Measurements from ENCODE around the gene GFRA4.

Gene GFRA4

DNA sequence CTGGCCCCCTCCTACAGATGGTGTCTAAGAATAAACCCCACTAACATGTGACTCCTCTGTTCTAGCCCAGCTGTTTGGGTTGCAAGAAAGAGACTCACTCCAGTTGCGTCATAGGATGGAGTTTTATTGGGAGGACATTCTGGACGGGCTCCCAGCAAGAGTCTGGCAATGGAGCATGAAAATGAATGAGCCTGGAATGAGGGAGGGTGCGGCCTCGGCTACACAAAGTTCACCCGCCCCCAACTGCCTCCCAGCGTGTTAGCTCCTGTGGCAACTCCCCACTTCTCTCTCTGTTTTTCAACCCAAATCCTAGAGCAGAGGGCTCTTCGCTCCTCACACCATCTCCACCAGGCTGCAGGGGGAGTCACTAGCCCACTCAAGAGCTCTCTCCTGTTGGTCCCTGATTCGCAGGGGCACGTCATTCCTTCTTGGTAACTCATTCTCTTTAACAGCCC is 23.7 kb upstream of the GFRA4 start:
- no peak overlapping the region for H3K4me3 ChIP-seq (ENCODE audit: control insufficient read depth in 1 of 7, extremely low read depth in 1 of 7, insufficient read depth in 4 of 7, low read depth in 2 of 7, low read length in 6 of 7)
- 80% methylated on average over 9 of the region's 9 CpGs for whole genome bisulfite sequencing (ENCODE audit: insufficient coverage)
- no peak overlapping the region for H3K27ac ChIP-seq (ENCODE audit: insufficient read depth in 1 of 2, low read depth in 1 of 2, low read length in 2 of 2, poor library complexity in 1 of 2, severe bottlenecking in 2 of 2)
- H3K4me1 ChIP-seq (ENCODE audit: control extremely low read depth in 1 of 4, control insufficient read depth in 4 of 4, insufficient read depth in 4 of 4, low read length in 3 of 4): peaks cover 0 to 6% (median 2%) of the 10 kb centered on the region in 4 experiments
- no peaks in the 10 kb centered on the region for H3K36me3 ChIP-seq (ENCODE audit: control insufficient read depth in 4 of 4, insufficient read depth in 4 of 4, low read length in 3 of 4)
- peaks cover 0 to 47% (median 24%) of the 10 kb centered on the region in 5 experiments for H3K27me3 ChIP-seq (replicated peaks in 2 of 5; ENCODE audit: control insufficient read depth in 4 of 5, insufficient read depth in 5 of 5, low read length in 4 of 5)
- POLR2A ChIA-PET: interaction anchor here (0.6 kb wide), 1 partner anchor 21 kb away, joined by 3 read pairs; no protein-coding TSS in a partner anchor
- no peaks in the 10 kb centered on the region for H3K9me3 ChIP-seq (ENCODE audit: control extremely low read depth in 1 of 5, control insufficient read depth in 4 of 5, insufficient read depth in 2 of 5, low read depth in 1 of 5, low read length in 4 of 5)
- CTCF ChIA-PET: interaction anchor here (1.4 to 3.2 kb wide), 4 partner anchors 8 to 24 kb away, joined by 4 to 12 read pairs (median 8); no protein-coding TSS in a partner anchor
- no peak for DNase-seq

DNA sequence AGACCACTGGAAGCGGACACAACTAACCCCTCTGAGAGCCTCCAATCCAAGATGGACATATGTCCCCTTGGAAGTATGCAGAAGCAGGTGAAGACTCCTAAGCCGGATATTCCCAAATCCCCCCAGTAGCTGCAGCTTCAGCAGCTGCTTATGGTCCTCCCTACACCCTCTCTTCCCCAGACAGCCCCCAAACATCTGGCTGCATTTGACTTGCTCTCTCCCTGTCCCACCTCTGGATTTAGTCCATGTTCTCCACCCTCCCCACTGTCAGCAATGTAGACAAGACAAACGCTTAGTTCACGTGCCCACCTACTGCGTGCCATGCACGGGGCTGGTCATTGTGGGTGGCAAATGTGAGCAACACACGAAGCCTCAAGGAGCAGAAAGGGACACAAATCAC is 23.2 kb upstream of the GFRA4 start:
- H3K27ac ChIP-seq (ENCODE audit: insufficient read depth in 1 of 2, low read depth in 1 of 2, low read length in 2 of 2, poor library complexity in 1 of 2, severe bottlenecking in 2 of 2): no peak overlapping the region
- H3K4me1 ChIP-seq (ENCODE audit: control extremely low read depth in 1 of 4, control insufficient read depth in 4 of 4, insufficient read depth in 4 of 4, low read length in 3 of 4): peaks cover 0 to 9% (median 4%) of the 10 kb centered on the region in 4 experiments
- H3K9me3 ChIP-seq (ENCODE audit: control extremely low read depth in 1 of 5, control insufficient read depth in 4 of 5, insufficient read depth in 2 of 5, low read depth in 1 of 5, low read length in 4 of 5): no peaks in the 10 kb centered on the region
- POLR2A ChIA-PET: interaction anchor here (0.6 kb wide), 1 partner anchor 21 kb away, joined by 3 read pairs; no protein-coding TSS in a partner anchor
- WGBS (ENCODE audit: insufficient coverage): 91% methylated on average over 4 of the region's 7 CpGs
- no peak overlapping the region for H3K4me3 ChIP-seq (ENCODE audit: control insufficient read depth in 1 of 7, extremely low read depth in 1 of 7, insufficient read depth in 4 of 7, low read depth in 2 of 7, low read length in 6 of 7)
- CTCF ChIA-PET: interaction anchor here (1.0 to 3.2 kb wide), 5 partner anchors 9 to 24 kb away, joined by 3 to 12 read pairs (median 6); no protein-coding TSS in a partner anchor
- no peak for DNase-seq
- no peaks in the 10 kb centered on the region for H3K36me3 ChIP-seq (ENCODE audit: control insufficient read depth in 4 of 4, insufficient read depth in 4 of 4, low read length in 3 of 4)
- H3K27me3 ChIP-seq (replicated peaks in 2 of 5; ENCODE audit: control insufficient read depth in 4 of 5, insufficient read depth in 5 of 5, low read length in 4 of 5): peaks cover 0 to 52% (median 24%) of the 10 kb centered on the region in 5 experiments

GRCh38 chr20:3685341-3685740 is 22.1 kb upstream of the GFRA4 start:
- ChIA-PET POLR2A (interaction anchor here (0.6 kb wide), 1 partner anchor 105 kb away, joined by 7 read pairs; no protein-coding TSS in a partner anchor), CTCF (interaction anchor here (1.0 to 2.5 kb wide), 4 partner anchors 9 to 25 kb away, joined by 3 to 12 read pairs (median 5); no protein-coding TSS in a partner anchor)
- peaks cover 0 to 9% (median 4%) of the 10 kb centered on the region in 4 experiments for H3K4me1 ChIP-seq (ENCODE audit: control extremely low read depth in 1 of 4, control insufficient read depth in 4 of 4, insufficient read depth in 4 of 4, low read length in 3 of 4)
- 79% methylated on average over 6 of the region's 7 CpGs for WGBS (ENCODE audit: insufficient coverage)
- no peak for DNase-seq
- H3K27me3 ChIP-seq (replicated peaks in 2 of 5; ENCODE audit: control insufficient read depth in 4 of 5, insufficient read depth in 5 of 5, low read length in 4 of 5): peaks cover 0 to 62% (median 24%) of the 10 kb centered on the region in 5 experiments
- no peak overlapping the region for H3K27ac ChIP-seq (ENCODE audit: insufficient read depth in 1 of 2, low read depth in 1 of 2, low read length in 2 of 2, poor library complexity in 1 of 2, severe bottlenecking in 2 of 2)
- H3K9me3 ChIP-seq (ENCODE audit: control extremely low read depth in 1 of 5, control insufficient read depth in 4 of 5, insufficient read depth in 2 of 5, low read depth in 1 of 5, low read length in 4 of 5): no peaks in the 10 kb centered on the region
- no peaks in the 10 kb centered on the region for H3K36me3 ChIP-seq (ENCODE audit: control insufficient read depth in 4 of 4, insufficient read depth in 4 of 4, low read length in 3 of 4)
- no peak overlapping the region for H3K4me3 ChIP-seq (ENCODE audit: control insufficient read depth in 1 of 7, extremely low read depth in 1 of 7, insufficient read depth in 4 of 7, low read depth in 2 of 7, low read length in 6 of 7)

DNA sequence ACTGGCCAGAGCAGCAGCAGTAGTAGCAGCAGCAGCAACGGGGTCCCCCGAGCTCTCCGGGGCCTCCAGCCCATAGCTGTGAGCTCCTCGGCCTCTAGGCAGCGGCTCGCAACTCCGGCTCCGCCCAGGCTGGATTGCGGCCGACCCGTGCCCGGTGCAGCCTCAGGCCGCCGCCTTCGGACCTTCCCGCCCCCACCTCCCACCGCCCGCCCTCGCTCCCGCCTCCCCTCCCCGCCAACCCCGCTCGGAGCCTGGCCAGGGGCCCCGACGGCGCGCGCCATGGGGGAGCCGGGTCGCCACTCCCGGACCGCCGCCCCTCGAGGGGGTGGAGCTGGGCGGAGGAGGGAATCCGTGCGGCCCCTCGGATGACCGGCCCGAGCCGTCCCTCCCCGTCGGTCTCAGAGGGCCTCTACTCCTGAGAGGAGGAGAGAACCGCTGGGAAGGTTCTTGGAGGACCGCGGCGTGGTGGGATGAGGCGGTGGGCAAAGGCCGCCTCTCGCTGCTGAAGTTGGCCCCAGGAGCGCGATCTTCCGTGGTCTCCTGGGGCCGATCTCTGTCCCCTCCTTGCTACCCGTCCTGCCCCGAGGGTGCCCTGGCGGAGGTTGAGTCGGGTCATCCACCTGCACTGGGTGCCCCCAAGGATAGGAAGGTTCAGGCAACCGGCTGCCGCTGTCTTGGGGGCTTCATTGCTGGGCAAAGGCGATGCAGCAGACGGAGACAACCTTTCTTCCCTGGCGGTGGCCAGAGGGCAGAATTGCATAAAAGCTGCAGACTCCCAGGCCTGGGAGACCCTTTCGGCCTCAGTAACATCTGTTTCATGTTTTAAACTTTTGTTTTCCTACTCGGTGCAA is 19.0 kb upstream of the GFRA4 start, which contains the start of gene ADAM33:
TSS of gene ADAM33 (minus strand) at position 80 of the 851 bp plus-strand sequence. CDS start at position 74, 6 bp downstream.
- POLR2A ChIA-PET: interaction anchor here (0.8 kb wide), 1 partner anchor 31 kb away, joined by 3 read pairs; no protein-coding TSS in a partner anchor
- 11% methylated on average over 32 of the region's 65 CpGs for WGBS (ENCODE audit: insufficient coverage)
- CTCF ChIA-PET: interaction anchor here (1.2 to 14.4 kb wide), 2 partner anchors 15 to 28 kb away, joined by 4 to 121 read pairs; partner anchors contain the start of gene SIGLEC1

GRCh38 chr20:3681352-3681930 is 18.2 kb upstream of the GFRA4 start:
- Histone ChIP-seq H3K27me3 (replicated peaks in 2 of 5; ENCODE audit: control insufficient read depth in 4 of 5, insufficient read depth in 5 of 5, low read length in 4 of 5) (peaks cover 0 to 70% (median 34%) of the 10 kb centered on the region in 5 experiments), H3K9me3 (ENCODE audit: control extremely low read depth in 1 of 5, control insufficient read depth in 4 of 5, insufficient read depth in 2 of 5, low read depth in 1 of 5, low read length in 4 of 5) (no peaks in the 10 kb centered on the region), H3K4me3 (ENCODE audit: control insufficient read depth in 1 of 7, extremely low read depth in 1 of 7, insufficient read depth in 4 of 7, low read depth in 2 of 7, low read length in 6 of 7) (peak overlapping the region in 2 of 7 experiments; percentile 4 to 45), H3K4me1 (ENCODE audit: control extremely low read depth in 1 of 4, control insufficient read depth in 4 of 4, insufficient read depth in 4 of 4, low read length in 3 of 4) (peaks cover 0 to 9% (median 4%) of the 10 kb centered on the region in 4 experiments), H3K27ac (ENCODE audit: insufficient read depth in 1 of 2, low read depth in 1 of 2, low read length in 2 of 2, poor library complexity in 1 of 2, severe bottlenecking in 2 of 2) (no peak overlapping the region), H3K36me3 (ENCODE audit: control insufficient read depth in 4 of 4, insufficient read depth in 4 of 4, low read length in 3 of 4) (no peaks in the 10 kb centered on the region)
- 8% methylated on average over 23 of the region's 32 CpGs for WGBS (ENCODE audit: insufficient coverage)
- CTCF ChIA-PET: interaction anchor here (1.2 to 14.4 kb wide), 2 partner anchors 15 to 29 kb away, joined by 4 to 121 read pairs; partner anchors contain the start of gene SIGLEC1
- no peak for DNase-seq
- POLR2A ChIA-PET: interaction anchor here (0.8 kb wide), 1 partner anchor 30 kb away, joined by 3 read pairs; no protein-coding TSS in a partner anchor

More for the DNA sequence above, 19.0 kb upstream of the GFRA4 start, which contains the start of gene ADAM33:
- H3K4me1 ChIP-seq (ENCODE audit: control extremely low read depth in 1 of 4, control insufficient read depth in 4 of 4, insufficient read depth in 4 of 4, low read length in 3 of 4): peaks cover 0 to 9% (median 4%) of the 10 kb centered on the region in 4 experiments
- peak within 1 kb of the TSS in 3 of 7 experiments; percentile 4 to 45 (median 19) for H3K4me3 ChIP-seq (ENCODE audit: control insufficient read depth in 1 of 7, extremely low read depth in 1 of 7, insufficient read depth in 4 of 7, low read depth in 2 of 7, low read length in 6 of 7)
- H3K36me3 ChIP-seq (ENCODE audit: control insufficient read depth in 4 of 4, insufficient read depth in 4 of 4, low read length in 3 of 4): no peaks in the 10 kb centered on the region
- H3K27me3 ChIP-seq (replicated peaks in 2 of 5; ENCODE audit: control insufficient read depth in 4 of 5, insufficient read depth in 5 of 5, low read length in 4 of 5): peaks cover 0 to 77% (median 34%) of the 10 kb centered on the region in 5 experiments
- no peak within 1 kb of the TSS for H3K27ac ChIP-seq (ENCODE audit: insufficient read depth in 1 of 2, low read depth in 1 of 2, low read length in 2 of 2, poor library complexity in 1 of 2, severe bottlenecking in 2 of 2)
- no peak for DNase-seq
- no peaks in the 10 kb centered on the region for H3K9me3 ChIP-seq (ENCODE audit: control extremely low read depth in 1 of 5, control insufficient read depth in 4 of 5, insufficient read depth in 2 of 5, low read depth in 1 of 5, low read length in 4 of 5)

GRCh38 chr20:3680701-3681351 is 17.6 kb upstream of the GFRA4 start:
- WGBS (ENCODE audit: insufficient coverage): 83% methylated on average over 7 of the region's 15 CpGs
- H3K27me3 ChIP-seq (replicated peaks in 2 of 5; ENCODE audit: control insufficient read depth in 4 of 5, insufficient read depth in 5 of 5, low read length in 4 of 5): peaks cover 0 to 74% (median 34%) of the 10 kb centered on the region in 5 experiments
- peaks cover 0 to 9% (median 4%) of the 10 kb centered on the region in 4 experiments for H3K4me1 ChIP-seq (ENCODE audit: control extremely low read depth in 1 of 4, control insufficient read depth in 4 of 4, insufficient read depth in 4 of 4, low read length in 3 of 4)
- no peaks in the 10 kb centered on the region for H3K36me3 ChIP-seq (ENCODE audit: control insufficient read depth in 4 of 4, insufficient read depth in 4 of 4, low read length in 3 of 4)
- ChIA-PET POLR2A (interaction anchor here (0.6 kb wide), 1 partner anchor 18 kb away, joined by 3 read pairs; no protein-coding TSS in a partner anchor), CTCF (interaction anchor here (1.2 to 14.4 kb wide), 4 partner anchors 14 to 38 kb away, joined by 4 to 121 read pairs (median 16); partner anchors contain the start of gene SIGLEC1)
- no peak for DNase-seq
- H3K9me3 ChIP-seq (ENCODE audit: control extremely low read depth in 1 of 5, control insufficient read depth in 4 of 5, insufficient read depth in 2 of 5, low read depth in 1 of 5, low read length in 4 of 5): no peaks in the 10 kb centered on the region
- no peak overlapping the region for H3K4me3 ChIP-seq (ENCODE audit: control insufficient read depth in 1 of 7, extremely low read depth in 1 of 7, insufficient read depth in 4 of 7, low read depth in 2 of 7, low read length in 6 of 7)
- H3K27ac ChIP-seq (ENCODE audit: insufficient read depth in 1 of 2, low read depth in 1 of 2, low read length in 2 of 2, poor library complexity in 1 of 2, severe bottlenecking in 2 of 2): no peak overlapping the region
